OCI-LY1 (cell line): ENCODE results near the gene ERMARD.
A peak's percentile ranks its signal among the peaks of the same experiment; 100 is the strongest.

Experiments
- H2AFZ ChIP-seq: fragments of 200-600 bp; sonication (generic), shearing (Covaris generic); 2 replicates; pipeline ENCODE4 v1.6.0; 2014; ENCODE audit warnings: antibody characterized with exemption, mild to moderate bottlenecking, low read length
- H3F3A ChIP-seq: fragments of 200-600 bp; sonication (generic), shearing (Covaris generic); 2 replicates; pipeline ENCODE4 v1.6.0; 2014; ENCODE audit warnings: mild to moderate bottlenecking, antibody characterized with exemption, low read length, moderate library complexity; ENCODE audit not compliant: insufficient read depth
- H3K27ac ChIP-seq: fragments of 200-600 bp; sonication (generic); 2 replicates; pipeline ENCODE4 v1.5.1; 2014; ENCODE audit warnings: low read length, mixed run types, mild to moderate bottlenecking, low read depth; ENCODE audit not compliant: poor library complexity, severe bottlenecking
- H3K27me3 ChIP-seq: fragments of 200-600 bp; sonication (generic); 2 replicates; pipeline ENCODE4 v1.6.0; 2014; ENCODE audit warnings: antibody characterized with exemption, mild to moderate bottlenecking, low read length, moderate library complexity; ENCODE audit not compliant: insufficient read depth
- H3K36me3 ChIP-seq: fragments of 200-600 bp; sonication (generic); 2 replicates; pipeline ENCODE4 v1.6.1; 2014; ENCODE audit warnings: mild to moderate bottlenecking, antibody characterized with exemption, low read length, moderate library complexity, mixed read lengths; ENCODE audit not compliant: insufficient read depth
- H3K4me1 ChIP-seq: fragments of 200-600 bp; sonication (generic); 2 replicates; pipeline ENCODE4 v1.5.1; 2014; ENCODE audit warnings: mild to moderate bottlenecking, low read length, moderate library complexity; ENCODE audit not compliant: insufficient read depth, severe bottlenecking
- H3K4me2 ChIP-seq: fragments of 200-600 bp; sonication (generic), shearing (Covaris generic); 2 replicates; pipeline ENCODE4 v1.6.1; 2014; ENCODE audit warnings: low read length
- H3K4me3 ChIP-seq: fragments of 200-600 bp; sonication (generic); 2 replicates; pipeline ENCODE4 v1.5.1; 2014; ENCODE audit warnings: low read length, low read depth, mild to moderate bottlenecking, mixed read lengths; ENCODE audit not compliant: poor library complexity, severe bottlenecking
- H3K79me2 ChIP-seq: fragments of 200-600 bp; shearing (Covaris generic); 2 replicates; pipeline ENCODE4 v1.6.1; 2016; ENCODE audit warnings: mixed run types, low read length, mixed read lengths; ENCODE audit not compliant: insufficient read depth
- H3K9ac ChIP-seq: fragments of 200-600 bp; sonication (generic), shearing (Covaris generic); 2 replicates; pipeline ENCODE4 v1.6.1; 2014; ENCODE audit warnings: mild to moderate bottlenecking, low read length, mixed read lengths
- H3K9me2 ChIP-seq: fragments of 200-600 bp; sonication (generic), shearing (Covaris generic); 2 replicates; pipeline ENCODE4 v1.6.1; 2014; ENCODE audit warnings: low read depth, mild to moderate bottlenecking, low read length, mixed read lengths
- H3K9me3 ChIP-seq: fragments of 200-600 bp; shearing (Covaris generic); 2 replicates; pipeline ENCODE4 v1.6.1; 2014; ENCODE audit warnings: low read length, mixed read lengths
- H4K20me1 ChIP-seq: fragments of 200-600 bp; sonication (generic), shearing (Covaris generic); 2 replicates; pipeline ENCODE4 v1.6.0; 2016; ENCODE audit warnings: mild to moderate bottlenecking, low read length; ENCODE audit not compliant: insufficient read depth
- CTCF ChIP-seq: fragments of 200-600 bp; sonication (generic), shearing (Covaris generic); IDR thresholded peaks from 2 replicates; pipeline ENCODE4 v1.5.1; 2017; ENCODE audit warnings: mild to moderate bottlenecking, antibody characterized with exemption, low read length, moderate library complexity, mixed read lengths
- EZH2 ChIP-seq: fragments of 200-600 bp; sonication (generic), shearing (Covaris generic); IDR thresholded peaks from 2 replicates; pipeline ENCODE4 v1.8.0; 2017; ENCODE audit warnings: borderline replicate concordance, mixed run types, mild to moderate bottlenecking, antibody characterized with exemption, low read length, moderate library complexity, mixed read lengths

The ERMARD gene

GRCh38 chr6:169745405-169745804 is 6.0 kb upstream of the ERMARD start:
- Histone ChIP-seq H3K27me3 (no peaks in the 10 kb centered on the region), H2AFZ (no peak overlapping the region), H3K36me3 (peaks cover 10% of the 10 kb centered on the region; the same call in 1 of the 2 replicates), H4K20me1 (no peaks in the 10 kb centered on the region), H3K9me2 (no peaks in the 10 kb centered on the region), H3K4me3 (no peak overlapping the region), H3K9me3 (peaks cover 8% of the 10 kb centered on the region; the same call in 1 of the 2 replicates), H3K4me1 (peaks cover 9% of the 10 kb centered on the region), H3K9ac (no peak overlapping the region), H3K79me2 (peaks cover 1% of the 10 kb centered on the region), H3K4me2 (no peak overlapping the region), H3F3A (no peaks in the 10 kb centered on the region), H3K27ac (no peak overlapping the region)
- TF ChIP-seq CTCF = no peak
- TF ChIP-seq EZH2 = no peak

GRCh38 chr6:169746556-169746955 is 4.9 kb upstream of the ERMARD start:
- Histone ChIP-seq H3K27me3 (no peaks in the 10 kb centered on the region), H3K9me3 (peaks cover 8% of the 10 kb centered on the region; the same call in 1 of the 2 replicates), H3K4me3 (no peak overlapping the region), H3K9me2 (no peaks in the 10 kb centered on the region), H3K9ac (no peak overlapping the region), H3K36me3 (peaks cover 10% of the 10 kb centered on the region; the same call in 1 of the 2 replicates), H4K20me1 (no peaks in the 10 kb centered on the region), H3K4me2 (no peak overlapping the region), H3K4me1 (peaks cover 13% of the 10 kb centered on the region), H2AFZ (no peak overlapping the region), H3F3A (no peaks in the 10 kb centered on the region), H3K27ac (no peak overlapping the region), H3K79me2 (peaks cover 9% of the 10 kb centered on the region)
- no peak for TF ChIP-seq CTCF
- no peak for TF ChIP-seq EZH2

GRCh38 chr6:169752074-169752623 is 727 bp downstream of the ERMARD start:
- TF ChIP-seq CTCF (no peak), EZH2 (no peak)
- Histone ChIP-seq H4K20me1 (no peaks in the 10 kb centered on the region), H2AFZ (no peak overlapping the region), H3F3A (no peaks in the 10 kb centered on the region), H3K36me3 (peaks cover 17% of the 10 kb centered on the region), H3K4me3 (peak overlapping the region; percentile 78), H3K79me2 (peaks cover 9% of the 10 kb centered on the region), H3K27ac (peak overlapping the region; percentile 42), H3K9me2 (no peaks in the 10 kb centered on the region), H3K4me2 (peak overlapping the region; percentile 97), H3K4me1 (peaks cover 26% of the 10 kb centered on the region), H3K27me3 (no peaks in the 10 kb centered on the region), H3K9ac (peak overlapping the region; percentile 85), H3K9me3 (peaks cover 2% of the 10 kb centered on the region; the same call in 1 of the 2 replicates)
